Activated CD4-positive, alpha-beta T cell treated with anti-CD3 and anti-CD28 coated beads, Interleukin-10, Interleukin-2, amounts not matched to agents 100 ng/mL and 50 ng/mL, durations not matched to agents 16 hours and 8 hours (primary cell): Measurements from ENCODE around the gene SLC30A3.
"Not testable (repeated sequence)": the region's sequence is repeated elsewhere in the genome, so short reads cannot be mapped to it uniquely, and the experiment has no call there.

Source experiments
- DNase-seq: peaks from one replicate; pipeline ENCODE4 v3.0.0-alpha.2; 2020

The SLC30A3 gene

GRCh38 chr2:27262379-27263286 is at the start of gene SLC30A3:
Gene SLC30A3, minus strand, starts transcription at chr2:27263047. Its CDS starts 141 bp downstream, at chr2:27262906.
- peak; percentile 73 for DNase-seq

- DNase-seq = no peak
These were observed 49.3 kb upstream of the SLC30A3 start for GRCh38 chr2:27312152-27312551.

- no peak for DNase-seq
These were observed 46.8 kb upstream of the SLC30A3 start for GRCh38 chr2:27309651-27310050.

GRCh38 chr2:27308359-27308881 is 45.6 kb upstream of the SLC30A3 start, which contains the start of gene UCN:
Gene UCN, minus strand, starts transcription at chr2:27308445. Its CDS starts 550 bp downstream, at chr2:27307895.
- DNase-seq = no peak

GRCh38 chr2:27307545-27308358 is 44.9 kb upstream of the SLC30A3 start:
- no peak for DNase-seq

- no peak for DNase-seq
These were observed 44.4 kb upstream of the SLC30A3 start for GRCh38 chr2:27307287-27307544.

GRCh38 chr2:27306573-27307286 is 43.9 kb upstream of the SLC30A3 start:
- peak; percentile 34 for DNase-seq

GRCh38 chr2:27306136-27306535 is 43.3 kb upstream of the SLC30A3 start:
- no peak for DNase-seq

- DNase-seq = no peak
These were observed 42.7 kb upstream of the SLC30A3 start for GRCh38 chr2:27305516-27305915.

- DNase-seq = no peak
These were observed 41.8 kb upstream of the SLC30A3 start for GRCh38 chr2:27304488-27305240.

GRCh38 chr2:27303093-27304025 is 40.5 kb upstream of the SLC30A3 start:
- DNase-seq = peak; percentile 73

- not testable (repeated sequence) for DNase-seq
These were observed 37.8 kb upstream of the SLC30A3 start for GRCh38 chr2:27300606-27301005.

GRCh38 chr2:27298391-27299080 is 35.7 kb upstream of the SLC30A3 start:
- DNase-seq = no peak

- no peak for DNase-seq
These were observed 34.3 kb upstream of the SLC30A3 start for GRCh38 chr2:27297195-27297594.

- no peak for DNase-seq
These were observed 33.6 kb upstream of the SLC30A3 start for GRCh38 chr2:27296481-27296880.

- DNase-seq = no peak
These were observed 32.1 kb upstream of the SLC30A3 start for GRCh38 chr2:27294928-27295327.

GRCh38 chr2:27291865-27292264 is 29.0 kb upstream of the SLC30A3 start:
- DNase-seq = no peak

- no peak for DNase-seq
These were observed 27.7 kb upstream of the SLC30A3 start for GRCh38 chr2:27290549-27290948.

GRCh38 chr2:27288610-27289009 is 25.8 kb upstream of the SLC30A3 start:
- DNase-seq = no peak

GRCh38 chr2:27285481-27285880 is 22.6 kb upstream of the SLC30A3 start:
- no peak for DNase-seq
